Fibroblast of skin of back (primary cell): ENCODE measurements around the gene DDX54.
A peak's percentile ranks its signal among the peaks of the same experiment; 100 is the strongest.
"Not testable (repeated sequence)": the region's sequence is repeated elsewhere in the genome, so short reads cannot be mapped to it uniquely, and the experiment has no call there.

Source experiments
- DNase-seq: peaks from one replicate; pipeline ENCODE4 v3.0.0-alpha.2; 2013

DDX54 gene

GRCh38 chr12:113220593-113221180 lies 35.4 kb upstream of the DDX54 start:
- DNase-seq, result no peak

GRCh38 chr12:113216027-113216426 lies 30.7 kb upstream of the DDX54 start:
- no peak for DNase-seq

- DNase-seq, result peak; percentile 98
Measured at GRCh38 chr12:113214895-113215400, 29.7 kb upstream of the DDX54 start.

GRCh38 chr12:113211160-113211559 lies 25.9 kb upstream of the DDX54 start:
- DNase-seq, result no peak

GRCh38 chr12:113208041-113208934 lies 23.0 kb upstream of the DDX54 start:
- no peak for DNase-seq

GRCh38 chr12:113207613-113208040 lies 22.3 kb upstream of the DDX54 start:
- no peak for DNase-seq

GRCh38 chr12:113206802-113207201 lies 21.5 kb upstream of the DDX54 start:
- not testable (repeated sequence) for DNase-seq

GRCh38 chr12:113204804-113205203 lies 19.5 kb upstream of the DDX54 start:
- no peak for DNase-seq

- no peak for DNase-seq
Measured at GRCh38 chr12:113203852-113204760, 18.8 kb upstream of the DDX54 start.

GRCh38 chr12:113202300-113203075 lies 17.2 kb upstream of the DDX54 start:
- no peak for DNase-seq

- no peak for DNase-seq
Measured at GRCh38 chr12:113201187-113202177, 16.2 kb upstream of the DDX54 start.

GRCh38 chr12:113200021-113200797 lies 14.9 kb upstream of the DDX54 start:
- DNase-seq, result no peak

- DNase-seq, result no peak
Measured at GRCh38 chr12:113198296-113198695, 13.0 kb upstream of the DDX54 start.

- DNase-seq, result no peak
Measured at GRCh38 chr12:113197518-113198077, 12.3 kb upstream of the DDX54 start.

- peak; percentile 80 for DNase-seq
Measured at GRCh38 chr12:113196990-113197389, 11.7 kb upstream of the DDX54 start.

- no peak for DNase-seq
Measured at GRCh38 chr12:113196582-113196981, 11.3 kb upstream of the DDX54 start.

GRCh38 chr12:113195598-113195997 lies 10.3 kb upstream of the DDX54 start:
- DNase-seq, result no peak

- DNase-seq, result peak; percentile 88
Measured at GRCh38 chr12:113194971-113195391, 9.7 kb upstream of the DDX54 start.

GRCh38 chr12:113191227-113191626 lies 5.9 kb upstream of the DDX54 start:
- no peak for DNase-seq
